MG63 (cell line): ENCODE results near the gene GPRC5B. TPM values are rescaled to one million over a fixed set of nuclear protein-coding genes. Genes with fewer than 3 reads are reported as not detected.

Experiments used
- DNase-seq: peaks from one replicate; pipeline ENCODE4 v3.0.0-alpha.2; 2020
- H3K27me3 ChIP-seq: fragments of 250-450 bp; sonication (Bioruptor Pico); 2 replicates; pipeline ENCODE4 v1.5.1; 2020; ENCODE audit warnings: mild to moderate bottlenecking, moderate library complexity
- H3K36me3 ChIP-seq: fragments of 250-450 bp; sonication (Bioruptor Pico); 2 replicates; pipeline ENCODE4 v1.5.1; 2020; ENCODE audit warnings: mild to moderate bottlenecking, moderate library complexity
- H3K4me3 ChIP-seq: fragments of 250-450 bp; sonication (Bioruptor Pico); 2 replicates; pipeline ENCODE4 v1.5.1; 2020; ENCODE audit warnings: mild to moderate bottlenecking, moderate library complexity
- H3K9me3 ChIP-seq: fragments of 250-450 bp; sonication (Bioruptor Pico); 2 replicates; pipeline ENCODE4 v1.5.1; 2020; ENCODE audit warnings: mild to moderate bottlenecking, moderate library complexity
- total RNA-seq: library from RNA; depleted of rRNA; stranded (reverse); fragments of >200 nt; shearing (Covaris generic); gene quantifications from 2 replicates; pipeline ENCODE4 v1.2.3, GENCODE V29; 2014; ENCODE audit warnings: low replicate concordance

The GPRC5B gene
- total RNA-seq, 1 experiment from 2014 or later: 5.3 TPM

GRCh38 chr16:19842426-19843157, 42.1 kb downstream of the GPRC5B start:
- Histone ChIP-seq H3K36me3 (no peaks in the 10 kb centered on the region), H3K27me3 (no peaks in the 10 kb centered on the region), H3K4me3 (no peak overlapping the region), H3K9me3 (no peaks in the 10 kb centered on the region)
- DNase-seq: no peak

- Histone ChIP-seq H3K27me3 (no peaks in the 10 kb centered on the region), H3K4me3 (no peak overlapping the region), H3K9me3 (no peaks in the 10 kb centered on the region), H3K36me3 (no peaks in the 10 kb centered on the region)
- no peak for DNase-seq
These were observed 43.5 kb downstream of the GPRC5B start for GRCh38 chr16:19841184-19841583.

- no peak for DNase-seq
- no peaks in the 10 kb centered on the region for H3K27me3 ChIP-seq
- no peaks in the 10 kb centered on the region for H3K9me3 ChIP-seq
- H3K4me3 ChIP-seq: no peak overlapping the region
- H3K36me3 ChIP-seq: no peaks in the 10 kb centered on the region
These were observed 44.0 kb downstream of the GPRC5B start for GRCh38 chr16:19840524-19841110.

- Histone ChIP-seq H3K4me3 (no peak overlapping the region), H3K9me3 (no peaks in the 10 kb centered on the region), H3K36me3 (no peaks in the 10 kb centered on the region), H3K27me3 (no peaks in the 10 kb centered on the region)
- no peak for DNase-seq
These were observed 46.5 kb downstream of the GPRC5B start for GRCh38 chr16:19837984-19838707.

GRCh38 chr16:19837331-19837980, 47.2 kb downstream of the GPRC5B start:
- no peaks in the 10 kb centered on the region for H3K36me3 ChIP-seq
- no peaks in the 10 kb centered on the region for H3K9me3 ChIP-seq
- DNase-seq: no peak
- H3K27me3 ChIP-seq: no peaks in the 10 kb centered on the region
- no peak overlapping the region for H3K4me3 ChIP-seq

- DNase-seq: no peak
- no peaks in the 10 kb centered on the region for H3K9me3 ChIP-seq
- H3K36me3 ChIP-seq: no peaks in the 10 kb centered on the region
These were observed 48.7 kb downstream of the GPRC5B start for GRCh38 chr16:19835968-19836421.

GRCh38 chr16:19835196-19835595, 49.5 kb downstream of the GPRC5B start:
- DNase-seq: no peak
- Histone ChIP-seq H3K27me3 (no peaks in the 10 kb centered on the region), H3K4me3 (no peak overlapping the region), H3K36me3 (no peaks in the 10 kb centered on the region), H3K9me3 (no peaks in the 10 kb centered on the region)

More at GRCh38 chr16:19835968-19836421, 48.7 kb downstream of the GPRC5B start:
- no peaks in the 10 kb centered on the region for H3K27me3 ChIP-seq
- no peak overlapping the region for H3K4me3 ChIP-seq

GRCh38 chr16:19833581-19833980, 51.1 kb downstream of the GPRC5B start:
- no peaks in the 10 kb centered on the region for H3K27me3 ChIP-seq
- no peaks in the 10 kb centered on the region for H3K36me3 ChIP-seq
- no peak overlapping the region for H3K4me3 ChIP-seq
- DNase-seq: no peak
- no peaks in the 10 kb centered on the region for H3K9me3 ChIP-seq

GRCh38 chr16:19833176-19833575, 51.5 kb downstream of the GPRC5B start:
- Histone ChIP-seq H3K9me3 (no peaks in the 10 kb centered on the region), H3K27me3 (no peaks in the 10 kb centered on the region), H3K36me3 (no peaks in the 10 kb centered on the region), H3K4me3 (no peak overlapping the region)
- no peak for DNase-seq

GRCh38 chr16:19831678-19832077, 53.0 kb downstream of the GPRC5B start:
- Histone ChIP-seq H3K27me3 (no peaks in the 10 kb centered on the region), H3K4me3 (no peak overlapping the region)
- peak; percentile 13 for DNase-seq

GRCh38 chr16:19830902-19831560, 53.6 kb downstream of the GPRC5B start:
- no peak for DNase-seq
- Histone ChIP-seq H3K36me3 (no peaks in the 10 kb centered on the region), H3K9me3 (no peaks in the 10 kb centered on the region), H3K4me3 (no peak overlapping the region), H3K27me3 (no peaks in the 10 kb centered on the region)

More at GRCh38 chr16:19831678-19832077, 53.0 kb downstream of the GPRC5B start:
- Histone ChIP-seq H3K9me3 (no peaks in the 10 kb centered on the region), H3K36me3 (no peaks in the 10 kb centered on the region)

GRCh38 chr16:19829844-19830692, 54.6 kb downstream of the GPRC5B start:
- no peaks in the 10 kb centered on the region for H3K27me3 ChIP-seq
- no peaks in the 10 kb centered on the region for H3K36me3 ChIP-seq
- H3K4me3 ChIP-seq: no peak overlapping the region
- DNase-seq: no peak
- no peaks in the 10 kb centered on the region for H3K9me3 ChIP-seq

GRCh38 chr16:19824216-19824615, 60.4 kb downstream of the GPRC5B start:
- no peaks in the 10 kb centered on the region for H3K36me3 ChIP-seq
- no peak overlapping the region for H3K4me3 ChIP-seq
- DNase-seq: no peak
- H3K9me3 ChIP-seq: no peaks in the 10 kb centered on the region
- H3K27me3 ChIP-seq: no peaks in the 10 kb centered on the region; the same call in 1 of the 2 replicates

- no peaks in the 10 kb centered on the region for H3K36me3 ChIP-seq
- H3K4me3 ChIP-seq: no peak overlapping the region
- H3K9me3 ChIP-seq: no peaks in the 10 kb centered on the region
- DNase-seq: no peak
- H3K27me3 ChIP-seq: no peaks in the 10 kb centered on the region; the same call in 1 of the 2 replicates
These were observed 61.3 kb downstream of the GPRC5B start for GRCh38 chr16:19823322-19823721.

GRCh38 chr16:19822533-19822932, 62.1 kb downstream of the GPRC5B start:
- no peak overlapping the region for H3K4me3 ChIP-seq
- DNase-seq: no peak
- H3K27me3 ChIP-seq: no peaks in the 10 kb centered on the region; the same call in 1 of the 2 replicates
- no peaks in the 10 kb centered on the region for H3K36me3 ChIP-seq
- no peaks in the 10 kb centered on the region for H3K9me3 ChIP-seq

- no peak for DNase-seq
- Histone ChIP-seq H3K4me3 (no peak overlapping the region), H3K27me3 (no peaks in the 10 kb centered on the region), H3K9me3 (peaks cover 8% of the 10 kb centered on the region), H3K36me3 (0 out of 2 replicates have a peak, but pooled peaks cover 2% of the 10 kb centered on the region)
These were observed 66.8 kb downstream of the GPRC5B start for GRCh38 chr16:19817875-19818274.
